Right cardiac atrium (tissue), 5 donors: ENCODE results near the gene CRIP1. TPM values are rescaled to one million over a fixed set of nuclear protein-coding genes. Genes with fewer than 3 reads are reported as not detected.

Source experiments
- ATAC-seq, 2 donors: fragments of 200-7000 bp; cut with Tn5 transposase; one replicate each; pipeline versions ENCODE4 v1.8.0 to v1.9.1; 2020; ENCODE audit warnings: moderate library complexity in 2 of 2, mild to moderate bottlenecking in 1 of 2
- DNase-seq, 3 donors: peaks; one replicate each; pipeline ENCODE4 v3.0.0-alpha.2; 2020
- H3K27ac ChIP-seq: one replicate; pipeline ENCODE4 v1.5.1; 2013; ENCODE audit warnings: mild to moderate bottlenecking, low read length, control low read depth, moderate library complexity
- H3K27me3 ChIP-seq: one replicate; pipeline ENCODE4 v1.6.1; 2013; ENCODE audit not compliant: control insufficient read depth, insufficient read depth
- H3K4me1 ChIP-seq: one replicate; pipeline ENCODE4 v1.6.1; 2013; ENCODE audit warnings: low read length; ENCODE audit not compliant: control insufficient read depth, insufficient read depth
- H3K4me3 ChIP-seq: one replicate; pipeline ENCODE4 v1.5.1; 2013; ENCODE audit warnings: low read length, control low read depth
- H3K9me3 ChIP-seq: one replicate; pipeline ENCODE4 v1.6.1; 2013; ENCODE audit warnings: low read length; ENCODE audit not compliant: control insufficient read depth
- WGBS: extraction: QIAGEN DNeasy Blood & Tissue Kit; methylation state at CpG from one replicate; pipeline ENCODE4 v1.1.7; 2013; 5-methylcytosine and 5-hydroxymethylcytosine counted together
- intact Hi-C, 4 donors: fragments of 100-400 bp; cut with DNase I; formaldehyde crosslinking; loops; one replicate each; pipeline versions ENCODE4 v1.11.0 to v1.14.0; 2022 to 2023
- polyA plus RNA-seq: library from polyadenylated mRNA; stranded (reverse); fragments of 200-250 nt; gene quantifications from one replicate; pipeline ENCODE4 v1.2.3, GENCODE V29; 2013
- total RNA-seq, 4 donors: library from RNA; stranded (reverse); fragmentation: NEBNext Ultra II Directional; extraction: Animal tissue kit (Norgen Biotek cat#: 25700); gene quantifications; one replicate each; pipeline ENCODE4 v1.2.1, GENCODE V29; 2021
- donor health status: healthy with polysubstance abuse.
- donor health status: DM: no; HTN: yes; CAD: no.
- donor health status: DM: no; HTN: no; CAD: no.
- donor health status: DM: no; HTN: yes; CAD: no; lungs with severe emphysema.
- donor health status: DM: yes; HTN: yes; CAD: no.

CRIP1 gene
- total and polyA plus RNA-seq, 5 donors: 161 to 243 (median 204) TPM

- WGBS: 88% methylated on average over 14 of the region's 14 CpGs
- no peaks in the 10 kb centered on the region for H3K9me3 ChIP-seq
- no peak overlapping the region for H3K27ac ChIP-seq
- ATAC-seq (no peak), DNase-seq (peak in 2 of 3 donors; percentile 43 to 52)
- intact Hi-C loops: no loop called here
- H3K4me3 ChIP-seq: no peak overlapping the region
- no peaks in the 10 kb centered on the region for H3K27me3 ChIP-seq
- no peaks in the 10 kb centered on the region for H3K4me1 ChIP-seq
Measured at GRCh38 chr14:105452963-105453362, 33.7 kb upstream of the CRIP1 start.

GRCh38 chr14:105453847-105454246, 32.8 kb upstream of the CRIP1 start:
- Histone ChIP-seq H3K27ac (no peak overlapping the region), H3K27me3 (no peaks in the 10 kb centered on the region), H3K4me1 (no peaks in the 10 kb centered on the region), H3K4me3 (no peak overlapping the region), H3K9me3 (no peaks in the 10 kb centered on the region)
- peak in 2 of 3 donors; percentile 37 to 44 for DNase-seq
- 89% methylated on average over 14 of the region's 14 CpGs for WGBS
- no peak for ATAC-seq
- intact Hi-C loops: no loop called here

GRCh38 chr14:105455086-105455640, 31.5 kb upstream of the CRIP1 start:
- DNase-seq: peak in 2 of 3 donors; percentile 33 to 42
- intact Hi-C loops: no loop called here
- no peaks in the 10 kb centered on the region for H3K27me3 ChIP-seq
- H3K4me1 ChIP-seq: no peaks in the 10 kb centered on the region
- 90% methylated on average over 22 of the region's 22 CpGs for WGBS
- H3K27ac ChIP-seq: no peak overlapping the region
- no peak for ATAC-seq
- H3K9me3 ChIP-seq: no peaks in the 10 kb centered on the region
- H3K4me3 ChIP-seq: no peak overlapping the region

- Histone ChIP-seq H3K27ac (no peak overlapping the region), H3K4me3 (no peak overlapping the region), H3K4me1 (no peaks in the 10 kb centered on the region), H3K9me3 (no peaks in the 10 kb centered on the region), H3K27me3 (no peaks in the 10 kb centered on the region)
- ATAC-seq: peak in 1 of 2 donors; percentile 13
- peak; percentile 10 to 41 (median 40) for DNase-seq
- WGBS: 88% methylated on average over 22 of the region's 22 CpGs
- intact Hi-C loops: no loop called here
Measured at GRCh38 chr14:105455766-105456660, 30.7 kb upstream of the CRIP1 start.

GRCh38 chr14:105456736-105457617, 29.7 kb upstream of the CRIP1 start:
- H3K4me3 ChIP-seq: no peak overlapping the region
- WGBS: 77% methylated on average over 22 of the region's 22 CpGs
- no peaks in the 10 kb centered on the region for H3K27me3 ChIP-seq
- peak; percentile 7 to 61 (median 44) for DNase-seq
- H3K4me1 ChIP-seq: no peaks in the 10 kb centered on the region
- ATAC-seq: peak in 1 of 2 donors; percentile 10
- intact Hi-C loops: no loop called here
- H3K27ac ChIP-seq: no peak overlapping the region
- H3K9me3 ChIP-seq: no peaks in the 10 kb centered on the region

GRCh38 chr14:105458010-105458409, 28.7 kb upstream of the CRIP1 start:
- WGBS: 90% methylated on average over 18 of the region's 18 CpGs
- H3K27me3 ChIP-seq: no peaks in the 10 kb centered on the region
- no peak overlapping the region for H3K4me3 ChIP-seq
- no peak overlapping the region for H3K27ac ChIP-seq
- H3K9me3 ChIP-seq: no peaks in the 10 kb centered on the region
- intact Hi-C loops: no loop called here
- no peak for ATAC-seq
- DNase-seq: peak; percentile 13 to 48 (median 34)
- no peaks in the 10 kb centered on the region for H3K4me1 ChIP-seq

GRCh38 chr14:105458571-105458970, 28.1 kb upstream of the CRIP1 start:
- no peaks in the 10 kb centered on the region for H3K9me3 ChIP-seq
- DNase-seq: peak; percentile 14 to 47 (median 44)
- intact Hi-C loops: no loop called here
- H3K4me1 ChIP-seq: no peaks in the 10 kb centered on the region
- no peak overlapping the region for H3K4me3 ChIP-seq
- WGBS: 88% methylated on average over 14 of the region's 14 CpGs
- ATAC-seq: no peak
- no peaks in the 10 kb centered on the region for H3K27me3 ChIP-seq
- no peak overlapping the region for H3K27ac ChIP-seq

- H3K4me3 ChIP-seq: no peak overlapping the region
- H3K27me3 ChIP-seq: no peaks in the 10 kb centered on the region
- H3K4me1 ChIP-seq: no peaks in the 10 kb centered on the region
- no peaks in the 10 kb centered on the region for H3K9me3 ChIP-seq
- WGBS: 97% methylated on average over 17 of the region's 17 CpGs
- no peak for ATAC-seq
- intact Hi-C loops: no loop called here
- H3K27ac ChIP-seq: no peak overlapping the region
- peak in 1 of 3 donors; percentile 46 for DNase-seq
Measured at GRCh38 chr14:105460116-105460515, 26.6 kb upstream of the CRIP1 start.

- ATAC-seq (no peak), DNase-seq (no peak)
- Histone ChIP-seq H3K27me3 (no peaks in the 10 kb centered on the region), H3K27ac (no peak overlapping the region), H3K4me3 (no peak overlapping the region), H3K9me3 (no peaks in the 10 kb centered on the region), H3K4me1 (no peaks in the 10 kb centered on the region)
- intact Hi-C loops: no loop called here
- 94% methylated on average over 17 of the region's 17 CpGs for WGBS
Measured at GRCh38 chr14:105460616-105461015, 26.1 kb upstream of the CRIP1 start.

GRCh38 chr14:105461903-105462302, 24.8 kb upstream of the CRIP1 start:
- WGBS: 97% methylated on average over 18 of the region's 18 CpGs
- H3K27ac ChIP-seq: no peak overlapping the region

GRCh38 chr14:105464501-105464900, 22.2 kb upstream of the CRIP1 start:
- 95% methylated on average over 33 of the region's 33 CpGs for WGBS
- H3K4me1 ChIP-seq: peaks cover 6% of the 10 kb centered on the region
- ATAC-seq (no peak), DNase-seq (no peak)
- H3K27me3 ChIP-seq: no peaks in the 10 kb centered on the region
- intact Hi-C loops: no loop called here
- H3K27ac ChIP-seq: no peak overlapping the region
- no peak overlapping the region for H3K4me3 ChIP-seq
- no peaks in the 10 kb centered on the region for H3K9me3 ChIP-seq

More at GRCh38 chr14:105461903-105462302, 24.8 kb upstream of the CRIP1 start:
- intact Hi-C loops: no loop called here
- Histone ChIP-seq H3K4me1 (no peaks in the 10 kb centered on the region), H3K9me3 (no peaks in the 10 kb centered on the region), H3K4me3 (no peak overlapping the region), H3K27me3 (no peaks in the 10 kb centered on the region)
- ATAC-seq: no peak
- no peak for DNase-seq
